H9 (cell line): ENCODE results near the gene CXCR3. TPM values are rescaled to one million over a fixed set of nuclear protein-coding genes. Genes with fewer than 3 reads are reported as not detected.

Experiments used
- DNase-seq: peaks from one replicate; pipeline ENCODE4 v3.0.0-alpha.2; 2017
- H2AFZ ChIP-seq: one replicate; pipeline ENCODE4 v1.6.1; 2013; ENCODE audit warnings: mild to moderate bottlenecking, low read length, control low read depth, moderate library complexity
- H2AK5ac ChIP-seq: 2 replicates; pipeline ENCODE4 v1.6.1; 2013; ENCODE audit warnings: low read length, control low read depth, mixed read lengths; ENCODE audit not compliant: insufficient read length
- H2BK120ac ChIP-seq: one replicate; pipeline ENCODE4 v1.6.1; 2013; ENCODE audit warnings: low read depth, mild to moderate bottlenecking, low read length, control low read depth, inconsistent platforms; ENCODE audit not compliant: poor library complexity, severe bottlenecking
- H2BK12ac ChIP-seq: 2 replicates; pipeline ENCODE4 v1.6.1; 2013; ENCODE audit warnings: low read length, control low read depth, mixed read lengths, low read depth; ENCODE audit not compliant: insufficient read length
- H2BK15ac ChIP-seq: 2 replicates; pipeline ENCODE4 v1.6.1; 2013; ENCODE audit warnings: low read depth, low read length, control low read depth
- H2BK20ac ChIP-seq: one replicate; pipeline ENCODE4 v1.6.1; 2013; ENCODE audit warnings: low read depth, mild to moderate bottlenecking, low read length, control low read depth, inconsistent platforms; ENCODE audit not compliant: poor library complexity, severe bottlenecking
- H2BK5ac ChIP-seq: 2 replicates; pipeline ENCODE4 v1.6.1; 2013; ENCODE audit warnings: low read length, control low read depth, mixed read lengths; ENCODE audit not compliant: insufficient read length
- H3K14ac ChIP-seq: 2 replicates; pipeline ENCODE4 v1.6.1; 2013; ENCODE audit warnings: low read length, control low read depth; ENCODE audit not compliant: insufficient read depth
- H3K18ac ChIP-seq: 2 replicates; pipeline ENCODE4 v1.6.1; 2013; ENCODE audit warnings: low read depth, mild to moderate bottlenecking, mixed read lengths, low read length, control low read depth; ENCODE audit not compliant: insufficient read length
- H3K23ac ChIP-seq: 2 replicates; pipeline ENCODE4 v1.6.1; 2013; ENCODE audit warnings: low read length, control low read depth, mixed read lengths, low read depth; ENCODE audit not compliant: insufficient read length
- H3K23me2 ChIP-seq: 2 replicates; pipeline ENCODE4 v1.6.1; 2013; ENCODE audit warnings: low read depth, mild to moderate bottlenecking, mixed read lengths, low read length, control low read depth; ENCODE audit not compliant: insufficient read length, poor library complexity, severe bottlenecking
- H3K27ac ChIP-seq: 2 replicates; pipeline ENCODE4 v1.5.1; 2013; ENCODE audit warnings: low read length, control low read depth, mixed read lengths, low read depth; ENCODE audit not compliant: insufficient read length
- H3K27me3 ChIP-seq: 2 replicates; pipeline ENCODE4 v1.6.1; 2013; ENCODE audit warnings: low read length, control low read depth, inconsistent platforms; ENCODE audit not compliant: insufficient read depth
- H3K4ac ChIP-seq: 2 replicates; pipeline ENCODE4 v1.6.1; 2013; ENCODE audit warnings: low read depth, mild to moderate bottlenecking, control low read depth, inconsistent platforms, low read length, moderate library complexity
- H3K4me1 ChIP-seq: 2 replicates; pipeline ENCODE4 v1.6.1; 2013; ENCODE audit warnings: low read length, control low read depth, inconsistent platforms; ENCODE audit not compliant: insufficient read depth
- H3K4me2 ChIP-seq: 2 replicates; pipeline ENCODE4 v1.6.1; 2013; ENCODE audit warnings: low read length, control low read depth, mixed read lengths; ENCODE audit not compliant: insufficient read length, insufficient read depth
- H3K56ac ChIP-seq: 2 replicates; pipeline ENCODE4 v1.6.1; 2013; ENCODE audit warnings: low read depth, mild to moderate bottlenecking, mixed read lengths, low read length, control low read depth; ENCODE audit not compliant: insufficient read length
- H3K79me1 ChIP-seq: 2 replicates; pipeline ENCODE4 v1.6.1; 2013; ENCODE audit warnings: low read depth, mild to moderate bottlenecking, moderate library complexity, low read length, control low read depth, inconsistent platforms; ENCODE audit not compliant: insufficient read depth, poor library complexity, severe bottlenecking
- H3K79me2 ChIP-seq: 2 replicates; pipeline ENCODE4 v1.6.1; 2013; ENCODE audit warnings: low read length, control low read depth, inconsistent platforms; ENCODE audit not compliant: insufficient read depth
- H3K9ac ChIP-seq: 2 replicates; pipeline ENCODE4 v1.6.1; 2013; ENCODE audit warnings: low read length, control low read depth, mixed read lengths; ENCODE audit not compliant: insufficient read length; ENCODE audit errors: extremely low read depth
- H3K9me3 ChIP-seq: one replicate; pipeline ENCODE4 v1.6.1; 2013; ENCODE audit warnings: low read depth, low read length, inconsistent platforms; ENCODE audit not compliant: control insufficient read depth
- H3T11ph ChIP-seq: one replicate; pipeline ENCODE4 v1.6.1; 2013; ENCODE audit warnings: mild to moderate bottlenecking, low read length, control low read depth, inconsistent platforms
- H4K20me1 ChIP-seq: one replicate; pipeline ENCODE4 v1.6.1; 2013; ENCODE audit not compliant: control insufficient read depth, insufficient read length, insufficient read depth
- H4K5ac ChIP-seq: 2 replicates; pipeline ENCODE4 v1.6.1; 2013; ENCODE audit warnings: low read depth, mild to moderate bottlenecking, mixed read lengths, low read length, control low read depth; ENCODE audit not compliant: insufficient read length
- H4K8ac ChIP-seq: replicated peaks from 2 replicates; pipeline ENCODE4 v1.6.1; 2013; ENCODE audit warnings: low read length, control low read depth, mixed read lengths, low read depth; ENCODE audit not compliant: insufficient read length
- H4K91ac ChIP-seq: 2 replicates; pipeline ENCODE4 v1.6.1; 2013; ENCODE audit warnings: low read depth, mild to moderate bottlenecking, moderate library complexity, mixed read lengths, low read length, control low read depth; ENCODE audit not compliant: insufficient read length
- H3K27ac Mint-ChIP-seq, 3 experiments: 2 replicates in 2 of 3; 3 replicates in 1 of 3; pipeline ENCODE4 v1.8.0; 2020 to 2021; ENCODE audit warnings: mixed read lengths in 3 of 3, mild to moderate bottlenecking in 1 of 3, moderate library complexity in 1 of 3
- H3K27me3 Mint-ChIP-seq: 2 replicates; pipeline ENCODE4 v1.8.0; 2021; ENCODE audit warnings: low read depth, mild to moderate bottlenecking, moderate library complexity, mixed read lengths
- H3K36me3 Mint-ChIP-seq, 3 experiments: 2 replicates in 2 of 3; 3 replicates in 1 of 3; pipeline ENCODE4 v1.8.0; 2020 to 2021; ENCODE audit warnings: low read depth in 3 of 3, mixed read lengths in 3 of 3; ENCODE audit not compliant: insufficient read depth in 1 of 3
- H3K4me1 Mint-ChIP-seq, 2 experiments: 2 replicates each; pipeline ENCODE4 v1.8.0; 2020; ENCODE audit warnings: mixed read lengths in 2 of 2
- H3K4me3 Mint-ChIP-seq, 2 experiments: 2 replicates in 1 of 2; 3 replicates in 1 of 2; pipeline ENCODE4 v1.8.0; 2020 to 2021; ENCODE audit warnings: mild to moderate bottlenecking in 2 of 2, mixed read lengths in 2 of 2, moderate library complexity in 1 of 2
- H3K9me3 Mint-ChIP-seq, 2 experiments: 2 replicates in 1 of 2; 3 replicates in 1 of 2; pipeline ENCODE4 v1.8.0; 2020; ENCODE audit warnings: mild to moderate bottlenecking in 2 of 2, mixed read lengths in 2 of 2, moderate library complexity in 1 of 2
- CTCF ChIP-seq: fragments of 200-600 bp; sonication (generic); conservative IDR thresholded peaks from 3 replicates; pipeline ENCODE4 v1.8.0; 2021; ENCODE audit warnings: antibody characterized with exemption, mild to moderate bottlenecking
- WGBS: extraction: QIAGEN DNeasy Blood & Tissue Kit; methylation state at CpG from one replicate; pipeline ENCODE4 v1.1.7; 2013; ENCODE audit warnings: missing lambda C conversion rate, low lambda C conversion rate, mixed read lengths; ENCODE audit not compliant: insufficient read length; ENCODE audit errors: extremely low coverage; 5-methylcytosine and 5-hydroxymethylcytosine counted together
- total RNA-seq: library from RNA; stranded (reverse); gene quantifications from 2 replicates; pipeline ENCODE4 v1.2.1, GENCODE V29; 2021

CXCR3 gene
- total RNA-seq, 1 experiment from 2014 or later, result not detected

- no peaks in the 10 kb centered on the region for H3K36me3 Mint-ChIP-seq
- Histone ChIP-seq H3K4me2 (no peak overlapping the region), H3T11ph (no peak overlapping the region), H2AK5ac (no peak overlapping the region), H3K27me3 (no peaks in the 10 kb centered on the region), H3K56ac (no peak overlapping the region), H2BK12ac (no peak overlapping the region), H3K79me2 (no peaks in the 10 kb centered on the region), H2BK120ac (no peak overlapping the region), H3K23me2 (no peaks in the 10 kb centered on the region), H3K23ac (no peak overlapping the region), H3K4ac (no peak overlapping the region), H4K91ac (no peak overlapping the region), H3K9me3 (peaks cover 51% of the 10 kb centered on the region), H3K4me1 (no peaks in the 10 kb centered on the region), H2AFZ (no peak overlapping the region), H4K5ac (no peak overlapping the region), H3K18ac (no peak overlapping the region), H2BK20ac (no peak overlapping the region), H3K9ac (no peak overlapping the region), H4K20me1 (no peaks in the 10 kb centered on the region), H4K8ac (no peak overlapping the region), H3K14ac (no peak overlapping the region), H2BK15ac (no peak overlapping the region), H3K27ac (no peak overlapping the region), H2BK5ac (no peak overlapping the region), H3K79me1 (no peaks in the 10 kb centered on the region)
- H3K27ac Mint-ChIP-seq, result no peak overlapping the region
- no peaks in the 10 kb centered on the region for H3K27me3 Mint-ChIP-seq
- TF ChIP-seq CTCF, result no peak
- H3K4me3 Mint-ChIP-seq, result no peak overlapping the region
- no peaks in the 10 kb centered on the region for H3K4me1 Mint-ChIP-seq
- no peak for DNase-seq
- WGBS, result no CpG with 5 or more reads among the region's 6 CpGs
- H3K9me3 Mint-ChIP-seq, result peaks cover 52 to 59% of the 10 kb centered on the region in 2 experiments
These were observed 16.1 kb upstream of the CXCR3 start for GRCh38 chrX:71634366-71634765.
